GM23248 (cell line): ENCODE measurements around the gene RFTN1. TPM values are rescaled to one million over a fixed set of nuclear protein-coding genes. Genes with fewer than 3 reads are reported as not detected.

ENCODE experiments used
- DNase-seq: peaks from one replicate; pipeline ENCODE4 v3.0.0-alpha.2; 2015
- H2AFZ ChIP-seq: fragments of 200-600 bp; sonication (generic); 2 replicates; pipeline ENCODE4 v1.6.1; 2016; ENCODE audit warnings: antibody characterized with exemption
- H3F3A ChIP-seq: fragments of 200-600 bp; sonication (generic); 2 replicates; pipeline ENCODE4 v1.6.1; 2016; ENCODE audit warnings: mild to moderate bottlenecking, antibody characterized with exemption, mixed run types; ENCODE audit not compliant: insufficient read depth
- H3K27ac ChIP-seq: fragments of 200-600 bp; sonication (generic); 2 replicates; pipeline ENCODE4 v1.5.1; 2016; ENCODE audit warnings: mild to moderate bottlenecking
- H3K27me3 ChIP-seq: fragments of 200-600 bp; sonication (generic); replicated peaks from 2 replicates; pipeline ENCODE4 v1.6.1; 2016; ENCODE audit warnings: mild to moderate bottlenecking; ENCODE audit not compliant: insufficient read depth
- H3K36me3 ChIP-seq: fragments of 200-600 bp; sonication (generic); 2 replicates; pipeline ENCODE4 v1.6.1; 2016; ENCODE audit warnings: low read depth, mild to moderate bottlenecking
- H3K4me1 ChIP-seq: fragments of 200-600 bp; sonication (generic); 2 replicates; pipeline ENCODE4 v1.6.1; 2016; ENCODE audit warnings: mild to moderate bottlenecking; ENCODE audit not compliant: insufficient read depth
- H3K4me2 ChIP-seq: fragments of 200-600 bp; sonication (generic); one replicate; pipeline ENCODE4 v1.6.1; 2016; ENCODE audit warnings: mild to moderate bottlenecking; ENCODE audit not compliant: unreplicated experiment
- H3K4me3 ChIP-seq: fragments of 200-600 bp; sonication (generic); 2 replicates; pipeline ENCODE4 v1.5.1; 2016; ENCODE audit warnings: mild to moderate bottlenecking
- H3K79me2 ChIP-seq: fragments of 200-600 bp; sonication (generic); 2 replicates; pipeline ENCODE4 v1.6.1; 2016; ENCODE audit warnings: mild to moderate bottlenecking; ENCODE audit not compliant: insufficient read depth
- H3K9ac ChIP-seq: fragments of 200-600 bp; sonication (generic); 2 replicates; pipeline ENCODE4 v1.6.1; 2016; ENCODE audit warnings: mild to moderate bottlenecking
- H3K9me2 ChIP-seq: fragments of 200-600 bp; sonication (generic); 2 replicates; pipeline ENCODE4 v1.6.1; 2016; ENCODE audit warnings: mixed run types, mild to moderate bottlenecking, moderate library complexity; ENCODE audit not compliant: insufficient read depth
- H3K9me3 ChIP-seq: fragments of 200-600 bp; sonication (generic); one replicate; pipeline ENCODE4 v1.6.1; 2017; ENCODE audit warnings: low read depth
- H4K20me1 ChIP-seq: fragments of 200-600 bp; sonication (generic); 2 replicates; pipeline ENCODE4 v1.6.0; 2016; ENCODE audit not compliant: insufficient read depth
- EZH2 ChIP-seq: fragments of 200-600 bp; sonication (generic); IDR thresholded peaks from 2 replicates; pipeline ENCODE4 v1.6.1; 2018; ENCODE audit warnings: antibody characterized with exemption, mild to moderate bottlenecking; ENCODE audit not compliant: insufficient read depth, poor library complexity, severe bottlenecking
- EZH2phosphoT487 ChIP-seq: fragments of 200-600 bp; sonication (generic); IDR thresholded peaks from 2 replicates; pipeline ENCODE4 v1.6.1; 2018; ENCODE audit warnings: antibody characterized with exemption, moderate library complexity, mild to moderate bottlenecking, low read depth; ENCODE audit not compliant: insufficient read depth
- WGBS, 2 experiments: methylation state at CpG; one replicate each; pipeline ENCODE4 v1.1.6; 2015 to 2017; ENCODE audit warnings: low lambda C conversion rate in 2 of 2, low coverage in 1 of 2; ENCODE audit errors: missing lambda C conversion rate in 2 of 2; 5-methylcytosine and 5-hydroxymethylcytosine counted together
- in situ Hi-C: fragments of 300-500 bp; cut with MboI; formaldehyde crosslinking; loops from 2 replicates; pipeline ENCODE4 v1.15.0; 2020
- polyA plus RNA-seq: library from polyadenylated mRNA; unstranded; fragments of >200 nt; fragmentation: Nextera tagmentation; extraction: Ambion mirVana; gene quantifications from 2 replicates; pipeline ENCODE4 v1.2.1, GENCODE V29; 2016
- total RNA-seq: library from RNA; depleted of rRNA; stranded (reverse); fragments of >200 nt; shearing (Covaris generic); gene quantifications from 2 replicates; pipeline ENCODE4 v1.2.3, GENCODE V29; 2014

Gene RFTN1
- total and polyA plus RNA-seq, 2 experiments from 2014 or later: 43.1 to 77.7 TPM

DNA sequence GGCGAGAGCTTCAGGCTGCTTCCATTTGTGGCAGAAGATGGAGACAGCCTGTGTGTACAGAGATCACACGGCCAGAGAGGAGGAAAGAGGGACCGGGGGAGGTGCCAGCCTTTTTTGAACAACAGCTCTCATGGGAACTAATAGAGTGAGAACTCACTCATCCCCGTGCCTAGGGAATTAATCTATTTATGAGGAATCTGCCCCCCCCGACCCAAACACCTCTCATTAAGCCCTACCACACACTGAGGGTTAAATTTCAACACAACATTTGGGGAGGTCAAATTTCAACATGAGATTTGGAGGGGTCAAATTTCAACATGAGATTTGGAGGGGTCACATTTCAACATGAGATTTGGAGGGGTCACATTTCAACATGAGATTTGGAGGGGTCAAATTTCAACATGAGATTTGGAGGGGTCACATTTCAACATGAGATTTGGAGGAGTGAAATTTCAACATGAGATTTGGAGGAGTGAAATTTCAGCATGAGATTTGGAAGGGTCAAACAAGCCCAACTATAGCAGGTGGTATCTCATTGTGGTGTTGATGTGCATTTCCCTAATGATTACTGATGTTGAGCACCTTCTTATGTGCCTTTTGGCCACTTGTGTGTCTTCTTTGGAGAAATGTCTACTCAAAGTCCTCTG, 20.6 kb upstream of the RFTN1 start:
- H3K9me3 ChIP-seq: no peaks in the 10 kb centered on the region
- no peaks in the 10 kb centered on the region for H3F3A ChIP-seq
- H2AFZ ChIP-seq: no peak overlapping the region
- H3K9ac ChIP-seq: no peak overlapping the region
- 68 to 70% methylated on average over 5 of the region's 5 CpGs for WGBS, 2 experiments
- in situ Hi-C loops: no loop called here
- TF ChIP-seq EZH2: no peak
- TF ChIP-seq EZH2phosphoT487: no peak
- H4K20me1 ChIP-seq: no peaks in the 10 kb centered on the region
- no peak overlapping the region for H3K4me2 ChIP-seq
- H3K27me3 ChIP-seq: peaks cover 10% of the 10 kb centered on the region; the same call in 1 of the 2 replicates
- no peaks in the 10 kb centered on the region for H3K36me3 ChIP-seq
- H3K9me2 ChIP-seq: no peaks in the 10 kb centered on the region
- no peak for DNase-seq
- H3K4me3 ChIP-seq: no peak overlapping the region
- no peaks in the 10 kb centered on the region for H3K4me1 ChIP-seq
- H3K79me2 ChIP-seq: no peaks in the 10 kb centered on the region
- H3K27ac ChIP-seq: no peak overlapping the region

GRCh38 chr3:16529264-16529663, 15.8 kb upstream of the RFTN1 start:
- H2AFZ ChIP-seq: no peak overlapping the region
- no peaks in the 10 kb centered on the region for H3K79me2 ChIP-seq
- 57 to 78% methylated on average over 1 of the region's 1 CpG for WGBS, 2 experiments
- H3K27me3 ChIP-seq: no peaks in the 10 kb centered on the region
- peak; percentile 10 for DNase-seq
- no peak overlapping the region for H3K27ac ChIP-seq
- H3K4me1 ChIP-seq: no peaks in the 10 kb centered on the region
- H3K4me3 ChIP-seq: no peak overlapping the region
- H3K9me3 ChIP-seq: peaks cover 3% of the 10 kb centered on the region
- H3K36me3 ChIP-seq: no peaks in the 10 kb centered on the region
- H3F3A ChIP-seq: no peaks in the 10 kb centered on the region
- in situ Hi-C loops: no loop called here
- H3K9me2 ChIP-seq: no peaks in the 10 kb centered on the region
- H3K4me2 ChIP-seq: no peak overlapping the region
- no peak overlapping the region for H3K9ac ChIP-seq
- H4K20me1 ChIP-seq: no peaks in the 10 kb centered on the region
- TF ChIP-seq EZH2phosphoT487: no peak
- TF ChIP-seq EZH2: no peak

GRCh38 chr3:16528581-16528993, 15.1 kb upstream of the RFTN1 start:
- no peaks in the 10 kb centered on the region for H3K36me3 ChIP-seq
- no peaks in the 10 kb centered on the region for H3K4me1 ChIP-seq
- H3K4me2 ChIP-seq: no peak overlapping the region
- no peaks in the 10 kb centered on the region for H3F3A ChIP-seq
- no peak overlapping the region for H3K9ac ChIP-seq
- H3K79me2 ChIP-seq: no peaks in the 10 kb centered on the region
- WGBS, 2 experiments: 49 to 58% methylated on average over 4 of the region's 4 CpGs
- H3K4me3 ChIP-seq: no peak overlapping the region
- TF ChIP-seq EZH2: no peak
- TF ChIP-seq EZH2phosphoT487: no peak
- H4K20me1 ChIP-seq: no peaks in the 10 kb centered on the region
- peaks cover 3% of the 10 kb centered on the region for H3K9me3 ChIP-seq
- no peaks in the 10 kb centered on the region for H3K27me3 ChIP-seq
- H3K27ac ChIP-seq: no peak overlapping the region
- in situ Hi-C loops: no loop called here
- peak; percentile 45 for DNase-seq
- H3K9me2 ChIP-seq: no peaks in the 10 kb centered on the region
- H2AFZ ChIP-seq: no peak overlapping the region

GRCh38 chr3:16528106-16528505, 14.6 kb upstream of the RFTN1 start:
- H3K9me3 ChIP-seq: peaks cover 3% of the 10 kb centered on the region
- no peaks in the 10 kb centered on the region for H3K4me1 ChIP-seq
- TF ChIP-seq EZH2: no peak
- TF ChIP-seq EZH2phosphoT487: no peak
- H3F3A ChIP-seq: no peaks in the 10 kb centered on the region
- no peaks in the 10 kb centered on the region for H3K36me3 ChIP-seq
- no peak overlapping the region for H3K4me3 ChIP-seq
- no peaks in the 10 kb centered on the region for H3K9me2 ChIP-seq
- in situ Hi-C loops: no loop called here
- H3K4me2 ChIP-seq: no peak overlapping the region
- DNase-seq: no peak
- H3K27me3 ChIP-seq: no peaks in the 10 kb centered on the region
- WGBS, 2 experiments: 80 to 82% methylated on average over 5 of the region's 5 CpGs
- no peak overlapping the region for H3K27ac ChIP-seq
- no peaks in the 10 kb centered on the region for H3K79me2 ChIP-seq
- no peak overlapping the region for H2AFZ ChIP-seq
- no peaks in the 10 kb centered on the region for H4K20me1 ChIP-seq
- no peak overlapping the region for H3K9ac ChIP-seq

- Histone ChIP-seq H4K20me1 (no peaks in the 10 kb centered on the region), H3K4me2 (no peak overlapping the region), H3K36me3 (no peaks in the 10 kb centered on the region), H3K9ac (no peak overlapping the region), H2AFZ (no peak overlapping the region), H3K9me2 (no peaks in the 10 kb centered on the region), H3K4me3 (no peak overlapping the region), H3K27ac (no peak overlapping the region), H3K4me1 (no peaks in the 10 kb centered on the region), H3K9me3 (peaks cover 3% of the 10 kb centered on the region), H3K79me2 (no peaks in the 10 kb centered on the region), H3K27me3 (peaks cover 18% of the 10 kb centered on the region), H3F3A (no peaks in the 10 kb centered on the region)
- no peak for DNase-seq
- TF ChIP-seq EZH2phosphoT487: no peak
- no peak for TF ChIP-seq EZH2
- WGBS, 2 experiments: 61 to 64% methylated on average over 2 of the region's 2 CpGs
- in situ Hi-C loops: no loop called here
Measured at GRCh38 chr3:16524196-16524595, 10.7 kb upstream of the RFTN1 start.
